ENCODE measurements around the gene TTC16. TPM values are rescaled to one million over a fixed set of nuclear protein-coding genes. Genes with fewer than 3 reads are reported as not detected.

Gene TTC16
- total and polyA plus RNA-seq, 2 donors (not counting 3 experiments of a cell fraction or from before 2014, with no cell fraction given) = not detected

DNA sequence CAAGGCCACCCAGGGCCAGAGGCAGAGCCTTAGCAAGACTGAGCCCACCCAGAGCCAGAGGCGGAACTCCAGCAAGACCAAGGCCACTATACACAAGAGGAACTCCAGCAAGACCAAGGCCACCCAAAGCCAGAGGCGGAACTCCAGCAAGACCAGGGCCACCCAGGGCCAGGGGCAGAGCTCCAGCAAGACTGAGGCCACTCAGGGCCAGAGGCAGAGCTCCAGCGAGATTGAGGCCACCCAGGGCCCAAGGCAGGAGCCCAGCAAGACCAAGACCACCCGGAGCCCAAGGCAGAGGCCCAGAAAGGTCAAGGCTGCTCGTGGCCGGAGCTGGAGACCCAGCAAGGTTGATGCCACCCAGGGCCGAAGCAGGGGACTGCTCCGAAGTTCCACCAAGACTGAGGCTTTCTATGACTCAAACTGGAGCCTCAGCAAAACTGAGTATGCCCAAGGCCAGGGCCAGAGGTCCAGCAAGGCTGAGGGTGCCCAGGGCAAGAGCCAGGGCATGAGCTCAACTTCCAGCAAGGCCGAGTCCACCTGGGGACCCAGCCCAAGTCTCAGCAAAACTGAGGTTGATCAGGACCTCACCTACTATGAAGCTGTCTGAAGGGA is 15.0 kb downstream of the TTC16 start:
- Histone ChIP-seq H3K27me3 (ENCODE audit: control insufficient read depth in 2 of 2, insufficient read depth in 2 of 2, low read length in 2 of 2) (no peaks in the 10 kb centered on the region), H3K4me3 (replicated peaks in 1 of 3; ENCODE audit: insufficient read depth in 1 of 3, low read depth in 1 of 3, low read length in 3 of 3) (no peak overlapping the region), H3K36me3 (ENCODE audit: control insufficient read depth in 2 of 2, extremely low read depth in 1 of 2, insufficient read depth in 2 of 2, low read length in 2 of 2) (peaks cover 0 to 12% of the 10 kb centered on the region in 2 experiments), H3K27ac (ENCODE audit: insufficient read depth, low read depth, low read length) (no peak overlapping the region), H3K9ac (replicated peaks; ENCODE audit: extremely low read depth, insufficient read depth, low read length) (no peak overlapping the region), H2AFZ (ENCODE audit: low read depth, low read length) (no peak overlapping the region), H4K20me1 (replicated peaks; ENCODE audit: control insufficient read depth, extremely low read depth, insufficient read depth, low read length) (no peaks in the 10 kb centered on the region), H3K79me2 (ENCODE audit: control insufficient read depth, insufficient read depth, low read length) (peaks cover 2% of the 10 kb centered on the region), H3K4me2 (ENCODE audit: insufficient read depth, low read length) (no peak overlapping the region), H3K9me3 (replicated peaks; ENCODE audit: control insufficient read depth, insufficient read depth, low read length) (no peaks in the 10 kb centered on the region), H3K4me1 (ENCODE audit: control insufficient read depth, extremely low read depth, insufficient read depth, low read length) (peaks cover 12% of the 10 kb centered on the region), H3K9me1 (replicated peaks; ENCODE audit: control insufficient read depth, extremely low read depth, insufficient read depth, low read length) (no peaks in the 10 kb centered on the region)
- ChIA-PET CTCF (interaction anchor here (0.7 to 1.5 kb wide), 2 partner anchors 140 to 142 kb away, joined by 3 to 4 read pairs; no protein-coding TSS in a partner anchor), POLR2A (no interaction called here)
- DNase-seq (ENCODE audit: low read depth, low spot score) (no peak), FAIRE-seq (no peak)
- no TSS peak for BruUV-seq (replicated peaks)
- intact Hi-C loops (cut with micrococcal nuclease) (no loop called here), dilution Hi-C loops (cut with MboI; ENCODE audit: extremely low pct_ligation_motif_present, low sequenced_read_pairs) (no loop called here)
- no peak for TF ChIP-seq POLR2A (IDR thresholded peaks at IDR 0.05; ENCODE audit: low read depth, low read length)

DNA sequence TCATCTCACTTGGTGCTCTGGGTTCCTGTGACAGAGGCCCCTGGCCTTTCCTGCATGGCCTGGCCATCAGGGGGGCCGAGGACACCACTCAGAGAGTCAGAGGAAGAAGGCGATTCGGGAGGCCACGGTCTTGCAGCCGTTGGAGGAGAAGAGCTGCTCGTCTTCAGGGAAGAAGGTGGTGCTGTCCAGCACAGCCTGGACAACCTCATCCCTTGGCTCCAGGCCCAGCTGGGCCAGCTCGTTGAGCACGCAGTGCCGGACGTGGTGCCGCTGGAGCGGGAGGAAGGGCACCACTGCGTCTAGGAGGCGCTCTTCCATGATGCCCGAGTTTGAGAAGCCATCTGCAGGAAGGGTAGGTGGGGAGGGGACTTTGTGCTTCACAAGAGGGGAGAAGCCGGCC is 16.1 kb downstream of the TTC16 start:
- intact Hi-C loops (cut with micrococcal nuclease) (no loop called here), dilution Hi-C loops (cut with MboI; ENCODE audit: extremely low pct_ligation_motif_present, low sequenced_read_pairs) (no loop called here)
- no peak for TF ChIP-seq POLR2A (IDR thresholded peaks at IDR 0.05; ENCODE audit: low read depth, low read length)
- no peak for TF ChIP-seq EZH2 (IDR thresholded peaks at IDR 0.05; ENCODE audit: borderline replicate concordance, low read depth, low read length, severe bottlenecking)
- no peak for TF ChIP-seq POLR2AphosphoS5 (IDR thresholded peaks at IDR 0.05; ENCODE audit: insufficient read depth, low read depth, low read length)
- TF ChIP-seq GATA2 (IDR thresholded peaks at IDR 0.05; ENCODE audit: insufficient read depth, insufficient read length, low read depth, low read length) = no peak
- TF ChIP-seq JUN (IDR thresholded peaks at IDR 0.05; ENCODE audit: borderline replicate concordance, insufficient read depth, insufficient read length, low read depth) = no peak
- TF ChIP-seq, protein P1, sequence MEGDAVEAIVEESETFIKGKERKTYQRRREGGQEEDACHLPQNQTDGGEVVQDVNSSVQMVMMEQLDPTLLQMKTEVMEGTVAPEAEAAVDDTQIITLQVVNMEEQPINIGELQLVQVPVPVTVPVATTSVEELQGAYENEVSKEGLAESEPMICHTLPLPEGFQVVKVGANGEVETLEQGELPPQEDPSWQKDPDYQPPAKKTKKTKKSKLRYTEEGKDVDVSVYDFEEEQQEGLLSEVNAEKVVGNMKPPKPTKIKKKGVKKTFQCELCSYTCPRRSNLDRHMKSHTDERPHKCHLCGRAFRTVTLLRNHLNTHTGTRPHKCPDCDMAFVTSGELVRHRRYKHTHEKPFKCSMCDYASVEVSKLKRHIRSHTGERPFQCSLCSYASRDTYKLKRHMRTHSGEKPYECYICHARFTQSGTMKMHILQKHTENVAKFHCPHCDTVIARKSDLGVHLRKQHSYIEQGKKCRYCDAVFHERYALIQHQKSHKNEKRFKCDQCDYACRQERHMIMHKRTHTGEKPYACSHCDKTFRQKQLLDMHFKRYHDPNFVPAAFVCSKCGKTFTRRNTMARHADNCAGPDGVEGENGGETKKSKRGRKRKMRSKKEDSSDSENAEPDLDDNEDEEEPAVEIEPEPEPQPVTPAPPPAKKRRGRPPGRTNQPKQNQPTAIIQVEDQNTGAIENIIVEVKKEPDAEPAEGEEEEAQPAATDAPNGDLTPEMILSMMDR (IDR thresholded peaks at IDR 0.05; ENCODE audit: extremely low read depth in 1 of 2, insufficient read depth in 1 of 2, low read depth in 1 of 2, low read length in 2 of 2) = no peak
- no peak for TF ChIP-seq MYC (IDR thresholded peaks at IDR 0.05; ENCODE audit: low read depth, low read length)
- TF ChIP-seq FOS (IDR thresholded peaks at IDR 0.05; ENCODE audit: borderline replicate concordance, insufficient read depth, low read length) = no peak
- TF ChIP-seq, protein P2, sequence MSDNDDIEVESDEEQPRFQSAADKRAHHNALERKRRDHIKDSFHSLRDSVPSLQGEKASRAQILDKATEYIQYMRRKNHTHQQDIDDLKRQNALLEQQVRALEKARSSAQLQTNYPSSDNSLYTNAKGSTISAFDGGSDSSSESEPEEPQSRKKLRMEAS (IDR thresholded peaks at IDR 0.05; ENCODE audit: insufficient read depth, insufficient read length) = no peak
- no peaks in the 10 kb centered on the region for H3K9me1 ChIP-seq (replicated peaks; ENCODE audit: control insufficient read depth, extremely low read depth, insufficient read depth, low read length)
- peaks cover 12% of the 10 kb centered on the region for H3K4me1 ChIP-seq (ENCODE audit: control insufficient read depth, extremely low read depth, insufficient read depth, low read length)
- H3K9ac ChIP-seq (replicated peaks; ENCODE audit: extremely low read depth, insufficient read depth, low read length) = no peak overlapping the region
- no peaks in the 10 kb centered on the region for H3K27me3 ChIP-seq (ENCODE audit: control insufficient read depth in 2 of 2, insufficient read depth in 2 of 2, low read length in 2 of 2)
- H4K20me1 ChIP-seq (replicated peaks; ENCODE audit: control insufficient read depth, extremely low read depth, insufficient read depth, low read length) = no peaks in the 10 kb centered on the region
- no peak overlapping the region for H2AFZ ChIP-seq (ENCODE audit: low read depth, low read length)
- BruUV-seq (replicated peaks) = no TSS peak
- H3K4me2 ChIP-seq (ENCODE audit: insufficient read depth, low read length) = no peak overlapping the region
- no peak for DNase-seq (ENCODE audit: low read depth, low spot score)
- CTCF ChIA-PET = interaction anchor here (1.5 kb wide), 1 partner anchor 143 kb away, joined by 4 read pairs; no protein-coding TSS in a partner anchor
- POLR2A ChIA-PET = interaction anchor here (0.5 kb wide), 1 partner anchor 25 kb away, joined by 5 read pairs; no protein-coding TSS in a partner anchor
- no peaks in the 10 kb centered on the region for H3K9me3 ChIP-seq (replicated peaks; ENCODE audit: control insufficient read depth, insufficient read depth, low read length)
- no peak for FAIRE-seq
- H3K79me2 ChIP-seq (ENCODE audit: control insufficient read depth, insufficient read depth, low read length) = peaks cover 2% of the 10 kb centered on the region
- peaks cover 0 to 12% of the 10 kb centered on the region in 2 experiments for H3K36me3 ChIP-seq (ENCODE audit: control insufficient read depth in 2 of 2, extremely low read depth in 1 of 2, insufficient read depth in 2 of 2, low read length in 2 of 2)
- no peak overlapping the region for H3K27ac ChIP-seq (ENCODE audit: insufficient read depth, low read depth, low read length)
- H3K4me3 ChIP-seq (replicated peaks in 1 of 3; ENCODE audit: insufficient read depth in 1 of 3, low read depth in 1 of 3, low read length in 3 of 3) = no peak overlapping the region
